ENCODE results near the gene WIPF2. TPM values are rescaled to one million over a fixed set of nuclear protein-coding genes. Genes with fewer than 3 reads are reported as not detected.
"Not testable (repeated sequence)": the region's sequence is repeated elsewhere in the genome, so short reads cannot be mapped to it uniquely, and the experiment has no call there.

WIPF2 gene
- total and polyA plus RNA-seq, 9 donors: 6.1 to 27.8 (median 18.4) TPM

DNA sequence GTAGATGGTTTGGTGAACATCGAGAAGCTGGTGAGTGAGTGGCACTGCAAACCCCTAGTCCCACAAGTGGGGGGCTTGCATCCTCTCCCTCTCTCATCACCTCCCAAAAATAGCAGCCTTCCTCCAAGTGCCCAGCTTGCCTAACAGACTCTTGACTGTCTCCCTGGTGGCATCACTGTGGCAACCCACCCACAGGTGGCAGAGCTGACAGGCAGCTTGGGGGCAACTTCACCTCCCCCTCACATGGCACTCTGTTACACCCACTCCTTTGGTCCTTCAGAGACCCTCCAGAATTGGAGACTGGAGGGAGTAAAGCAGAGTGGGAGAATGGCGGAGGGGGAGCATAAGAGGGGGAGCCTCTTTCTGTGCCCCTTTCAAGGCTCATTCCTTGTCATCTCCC is 26.1 kb upstream of the WIPF2 start:
- WGBS, 3 donors: 93 to 100% (median 95%) methylated on average over 2 of the region's 2 CpGs
- intact Hi-C loops (cut with DNase I): loop anchor here in 1 of 4 donors (10.0 kb wide), 1 partner anchor 162 kb away; no protein-coding TSS in a partner anchor
- Histone ChIP-seq H3K27me3 (no peaks in the 10 kb centered on the region), H3K9me3 (no peaks in the 10 kb centered on the region), H3K36me3 (no peaks in the 10 kb centered on the region), H3K27ac (no peak overlapping the region), H3K4me1 (ENCODE audit: insufficient read depth) (peaks cover 5% of the 10 kb centered on the region), H3K4me3 (no peak overlapping the region)
- TF ChIP-seq, protein P1, sequence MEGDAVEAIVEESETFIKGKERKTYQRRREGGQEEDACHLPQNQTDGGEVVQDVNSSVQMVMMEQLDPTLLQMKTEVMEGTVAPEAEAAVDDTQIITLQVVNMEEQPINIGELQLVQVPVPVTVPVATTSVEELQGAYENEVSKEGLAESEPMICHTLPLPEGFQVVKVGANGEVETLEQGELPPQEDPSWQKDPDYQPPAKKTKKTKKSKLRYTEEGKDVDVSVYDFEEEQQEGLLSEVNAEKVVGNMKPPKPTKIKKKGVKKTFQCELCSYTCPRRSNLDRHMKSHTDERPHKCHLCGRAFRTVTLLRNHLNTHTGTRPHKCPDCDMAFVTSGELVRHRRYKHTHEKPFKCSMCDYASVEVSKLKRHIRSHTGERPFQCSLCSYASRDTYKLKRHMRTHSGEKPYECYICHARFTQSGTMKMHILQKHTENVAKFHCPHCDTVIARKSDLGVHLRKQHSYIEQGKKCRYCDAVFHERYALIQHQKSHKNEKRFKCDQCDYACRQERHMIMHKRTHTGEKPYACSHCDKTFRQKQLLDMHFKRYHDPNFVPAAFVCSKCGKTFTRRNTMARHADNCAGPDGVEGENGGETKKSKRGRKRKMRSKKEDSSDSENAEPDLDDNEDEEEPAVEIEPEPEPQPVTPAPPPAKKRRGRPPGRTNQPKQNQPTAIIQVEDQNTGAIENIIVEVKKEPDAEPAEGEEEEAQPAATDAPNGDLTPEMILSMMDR (IDR thresholded peaks at IDR 0.05): no peak
- TF ChIP-seq POLR2A (IDR thresholded peaks at IDR 0.05) (no peak), EP300 (IDR thresholded peaks at IDR 0.05) (no peak)
- no peak for DNase-seq

DNA sequence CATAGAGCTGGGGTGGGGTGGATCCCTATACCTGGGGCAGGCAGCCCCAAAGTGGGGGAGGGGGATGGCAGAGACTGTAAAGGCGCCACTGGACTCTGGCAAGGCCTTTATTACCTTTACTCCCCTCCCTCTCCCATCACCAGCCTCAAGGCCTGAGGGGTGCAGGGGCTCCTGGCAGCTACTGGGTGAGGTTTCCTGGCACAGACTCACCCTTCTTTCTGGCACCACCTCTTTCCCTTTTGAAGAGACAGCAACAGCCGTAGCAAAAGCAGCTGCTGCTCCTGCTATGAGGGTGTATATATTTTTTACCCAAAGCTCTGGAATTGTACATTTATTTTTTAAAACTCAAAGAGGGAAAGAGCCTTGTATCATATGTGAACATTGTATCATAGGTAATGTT is 24.3 kb upstream of the WIPF2 start:
- Histone ChIP-seq H3K9me3 (no peaks in the 10 kb centered on the region), H3K4me3 (no peak overlapping the region), H3K4me1 (ENCODE audit: insufficient read depth) (peaks cover 5% of the 10 kb centered on the region), H3K36me3 (no peaks in the 10 kb centered on the region), H3K27me3 (no peaks in the 10 kb centered on the region), H3K27ac (no peak overlapping the region)
- 66 to 80% (median 75%) methylated on average over 2 of the region's 2 CpGs for WGBS, 3 donors
- no peak for TF ChIP-seq EP300 (IDR thresholded peaks at IDR 0.05)
- no peak for DNase-seq
- intact Hi-C loops (cut with DNase I): loop anchor here in 1 of 4 donors (10.0 kb wide), 1 partner anchor 160 kb away; no protein-coding TSS in a partner anchor

DNA sequence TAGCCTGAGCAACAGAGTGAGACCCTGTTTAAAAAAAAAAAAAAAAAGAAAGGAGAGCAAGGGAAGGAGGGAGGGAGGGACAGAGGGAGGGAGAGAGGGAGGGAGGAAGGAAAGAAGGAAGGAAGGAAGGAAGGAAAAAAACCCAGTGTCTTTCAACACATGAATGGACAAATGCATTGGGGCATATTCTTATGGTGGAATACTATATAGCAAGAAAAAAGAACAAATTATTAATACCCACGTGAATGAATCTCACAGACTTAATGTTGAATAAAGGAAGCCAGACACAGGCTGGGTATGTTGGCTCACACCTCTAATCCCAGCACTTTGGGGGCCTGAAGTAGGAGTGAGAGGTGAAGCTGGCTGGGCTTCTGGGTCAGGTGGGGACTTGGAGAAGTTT is 21.6 kb upstream of the WIPF2 start:
- Histone ChIP-seq H3K9me3 (no peaks in the 10 kb centered on the region), H3K4me1 (ENCODE audit: insufficient read depth) (no peaks in the 10 kb centered on the region), H3K4me3 (no peak overlapping the region), H3K27ac (no peak overlapping the region), H3K36me3 (no peaks in the 10 kb centered on the region), H3K27me3 (no peaks in the 10 kb centered on the region)
- WGBS, 3 donors: 66 to 81% (median 70%) methylated on average over 1 of the region's 1 CpG
- intact Hi-C loops (cut with DNase I): loop anchor here in 1 of 4 donors (10.0 kb wide), 1 partner anchor 157 kb away; no protein-coding TSS in a partner anchor
- TF ChIP-seq EP300 (IDR thresholded peaks at IDR 0.05) (no peak), POLR2A (IDR thresholded peaks at IDR 0.05) (no peak)
- TF ChIP-seq, protein P1 (IDR thresholded peaks at IDR 0.05): no peak
- DNase-seq: no peak

DNA sequence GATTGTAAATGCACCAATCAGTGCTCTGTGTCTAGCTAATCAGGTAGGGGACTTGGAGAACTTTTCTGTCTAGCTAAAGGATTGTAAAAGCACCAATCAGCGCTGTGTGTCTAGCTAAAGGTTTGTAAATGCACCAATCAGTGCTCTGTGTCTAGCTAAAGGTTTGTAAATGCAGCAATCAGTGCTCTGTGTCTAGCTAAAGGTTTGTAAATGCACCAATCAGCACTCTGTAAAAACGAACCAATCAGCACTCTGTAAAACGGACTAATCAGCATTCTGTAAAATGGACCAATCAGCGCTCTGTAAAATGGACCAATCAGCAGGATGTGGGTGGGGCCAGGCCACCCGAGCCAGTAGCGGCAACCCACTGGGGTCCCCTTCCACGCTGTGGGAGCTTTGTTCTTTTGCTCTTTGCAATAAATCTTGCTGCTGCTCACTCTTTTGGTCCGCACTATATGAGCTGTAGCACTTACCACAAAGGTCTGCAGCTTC is 21.1 kb upstream of the WIPF2 start:
- WGBS, 3 donors: 58 to 68% (median 58%) methylated on average over 8 of the region's 8 CpGs

DNA sequence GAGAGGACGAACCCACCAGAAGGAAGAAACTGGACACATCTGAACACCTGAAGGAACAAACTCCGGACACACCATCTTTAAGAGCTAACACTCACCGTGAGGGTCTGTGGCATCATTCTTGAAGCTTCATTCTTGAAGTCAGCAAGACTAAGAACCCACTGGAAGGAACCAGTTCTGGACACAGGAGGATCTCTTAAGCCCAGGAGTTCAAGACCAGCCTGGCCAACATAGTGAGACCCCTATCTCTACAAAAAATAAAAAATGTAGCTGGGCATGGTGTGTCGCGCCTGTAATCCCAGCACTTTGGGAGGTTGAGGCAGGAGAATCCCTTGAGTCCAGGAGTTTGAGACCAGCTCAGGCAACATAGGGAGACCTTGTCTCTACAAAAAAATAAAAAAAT is 20.5 kb upstream of the WIPF2 start:
- Histone ChIP-seq H3K36me3 (no peaks in the 10 kb centered on the region), H3K9me3 (no peaks in the 10 kb centered on the region), H3K27me3 (no peaks in the 10 kb centered on the region), H3K27ac (no peak overlapping the region), H3K4me3 (no peak overlapping the region), H3K4me1 (ENCODE audit: insufficient read depth) (no peaks in the 10 kb centered on the region)
- intact Hi-C loops (cut with DNase I): loop anchor here in 1 of 4 donors (10.0 kb wide), 1 partner anchor 156 kb away; no protein-coding TSS in a partner anchor
- TF ChIP-seq, protein P1 (IDR thresholded peaks at IDR 0.05): no peak
- TF ChIP-seq EP300 (IDR thresholded peaks at IDR 0.05) (no peak), POLR2A (IDR thresholded peaks at IDR 0.05) (no peak)
- DNase-seq: no peak
- WGBS, 3 donors: 78 to 85% (median 79%) methylated on average over 5 of the region's 5 CpGs

More for the DNA sequence above, 21.1 kb upstream of the WIPF2 start:
- not testable (repeated sequence) for H3K27me3 ChIP-seq; H3K9me3 ChIP-seq; H3K36me3 ChIP-seq; H3K27ac ChIP-seq; DNase-seq; H3K4me3 ChIP-seq; H3K4me1 ChIP-seq (ENCODE audit: insufficient read depth)
- intact Hi-C loops (cut with DNase I): loop anchor here in 1 of 4 donors (10.0 kb wide), 1 partner anchor 157 kb away; no protein-coding TSS in a partner anchor

Measured in ovary (tissue), 9 donors.